BE2C (cell line): Measurements from ENCODE around the gene NT5DC1.

Experiments used
- DNase-seq: peaks from one replicate; pipeline ENCODE4 v3.0.0-alpha.2; 2020
- H3K27me3 ChIP-seq: fragments of 250-450 bp; sonication (Bioruptor Pico); 2 replicates; pipeline ENCODE4 v1.5.1; 2020; ENCODE audit warnings: mild to moderate bottlenecking
- H3K36me3 ChIP-seq: fragments of 250-450 bp; sonication (Bioruptor Pico); 2 replicates; pipeline ENCODE4 v1.5.1; 2020; ENCODE audit warnings: mild to moderate bottlenecking
- H3K4me1 ChIP-seq: fragments of 250-450 bp; sonication (Bioruptor Pico); 2 replicates; pipeline ENCODE4 v1.5.1; 2020
- H3K4me3 ChIP-seq: 2 replicates; pipeline ENCODE4 v1.5.1; 2011; ENCODE audit warnings: low read depth, low read length
- H3K9me3 ChIP-seq: fragments of 250-450 bp; sonication (Bioruptor Pico); 2 replicates; pipeline ENCODE4 v1.5.1; 2020
- TF ChIP-seq, protein P1 (sequence below): IDR thresholded peaks from 2 replicates; pipeline ENCODE4 v1.5.1; 2012; ENCODE audit warnings: mild to moderate bottlenecking, low read depth, low read length

The NT5DC1 gene

GRCh38 chr6:116176596-116176995, 75.9 kb downstream of the NT5DC1 start:
- Histone ChIP-seq H3K27me3 (no peaks in the 10 kb centered on the region), H3K4me1 (no peaks in the 10 kb centered on the region), H3K9me3 (no peaks in the 10 kb centered on the region; the same call in 1 of the 2 replicates), H3K36me3 (no peaks in the 10 kb centered on the region), H3K4me3 (no peak overlapping the region)
- no peak for DNase-seq
- TF ChIP-seq, protein P1, sequence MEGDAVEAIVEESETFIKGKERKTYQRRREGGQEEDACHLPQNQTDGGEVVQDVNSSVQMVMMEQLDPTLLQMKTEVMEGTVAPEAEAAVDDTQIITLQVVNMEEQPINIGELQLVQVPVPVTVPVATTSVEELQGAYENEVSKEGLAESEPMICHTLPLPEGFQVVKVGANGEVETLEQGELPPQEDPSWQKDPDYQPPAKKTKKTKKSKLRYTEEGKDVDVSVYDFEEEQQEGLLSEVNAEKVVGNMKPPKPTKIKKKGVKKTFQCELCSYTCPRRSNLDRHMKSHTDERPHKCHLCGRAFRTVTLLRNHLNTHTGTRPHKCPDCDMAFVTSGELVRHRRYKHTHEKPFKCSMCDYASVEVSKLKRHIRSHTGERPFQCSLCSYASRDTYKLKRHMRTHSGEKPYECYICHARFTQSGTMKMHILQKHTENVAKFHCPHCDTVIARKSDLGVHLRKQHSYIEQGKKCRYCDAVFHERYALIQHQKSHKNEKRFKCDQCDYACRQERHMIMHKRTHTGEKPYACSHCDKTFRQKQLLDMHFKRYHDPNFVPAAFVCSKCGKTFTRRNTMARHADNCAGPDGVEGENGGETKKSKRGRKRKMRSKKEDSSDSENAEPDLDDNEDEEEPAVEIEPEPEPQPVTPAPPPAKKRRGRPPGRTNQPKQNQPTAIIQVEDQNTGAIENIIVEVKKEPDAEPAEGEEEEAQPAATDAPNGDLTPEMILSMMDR = no peak

DNA sequence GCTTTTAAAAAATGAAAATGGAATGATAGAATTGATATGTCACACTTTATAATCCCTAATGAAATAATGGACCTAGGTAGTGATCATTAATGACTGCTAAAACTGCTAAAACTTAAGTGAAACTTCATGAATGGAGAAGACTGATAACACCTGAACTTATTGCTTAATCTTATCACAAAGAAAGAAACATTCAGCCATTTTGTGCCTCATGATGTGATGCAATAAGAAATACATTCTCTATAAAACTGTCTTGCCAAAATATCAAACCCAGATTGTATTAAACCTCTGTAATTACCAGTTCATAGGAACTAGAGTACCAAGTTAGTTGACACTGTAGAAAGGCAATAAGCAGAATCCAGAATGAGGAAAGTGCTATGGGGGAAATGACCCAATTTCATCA, 79.7 kb downstream of the NT5DC1 start:
- TF ChIP-seq, protein P1 = no peak
- H3K9me3 ChIP-seq = no peaks in the 10 kb centered on the region
- no peaks in the 10 kb centered on the region for H3K4me1 ChIP-seq
- no peaks in the 10 kb centered on the region for H3K36me3 ChIP-seq
- DNase-seq = no peak
- no peak overlapping the region for H3K4me3 ChIP-seq
- H3K27me3 ChIP-seq = no peaks in the 10 kb centered on the region

DNA sequence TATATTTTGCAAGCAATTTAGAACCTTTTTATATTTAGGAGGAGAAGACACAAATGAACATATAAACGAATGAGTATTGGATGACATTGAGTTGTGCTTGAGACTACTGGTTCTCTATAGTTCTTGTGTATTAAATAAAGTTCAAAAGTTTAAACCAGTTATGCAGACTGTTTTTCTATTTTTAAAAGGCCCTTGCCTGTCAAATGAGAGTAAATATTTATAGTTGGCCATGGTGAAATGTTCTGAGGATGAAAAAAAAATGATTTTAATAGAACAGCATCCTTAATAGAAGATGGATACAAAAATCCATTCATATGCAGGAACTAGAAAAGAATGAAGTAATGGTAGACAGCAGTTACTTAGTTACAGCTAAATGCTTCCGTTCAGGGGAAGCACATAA, 88.8 kb downstream of the NT5DC1 start:
- H3K4me1 ChIP-seq = no peaks in the 10 kb centered on the region
- H3K36me3 ChIP-seq = no peaks in the 10 kb centered on the region
- TF ChIP-seq, protein P1 = no peak
- H3K4me3 ChIP-seq = no peak overlapping the region
- DNase-seq = no peak
- H3K27me3 ChIP-seq = no peaks in the 10 kb centered on the region
- no peaks in the 10 kb centered on the region for H3K9me3 ChIP-seq

DNA sequence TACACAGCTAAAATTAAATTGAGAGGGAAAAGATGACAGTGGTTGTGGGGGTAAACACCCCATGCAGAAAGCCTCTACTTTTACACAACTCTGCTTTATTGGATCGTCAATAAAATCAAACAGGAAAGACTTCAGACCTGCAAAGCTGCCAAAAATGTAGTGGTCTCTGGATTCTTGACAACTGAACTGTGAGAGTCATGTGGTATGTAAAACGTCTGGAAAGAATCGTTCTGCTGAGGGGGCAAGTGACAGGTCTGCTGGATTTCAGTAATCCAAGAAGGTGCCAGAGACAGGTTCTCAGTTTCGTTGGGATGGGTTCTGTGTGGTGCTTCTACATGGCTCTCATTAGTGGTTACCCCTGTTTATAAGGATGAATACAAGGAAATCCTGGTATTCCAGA, 89.9 kb downstream of the NT5DC1 start:
- no peaks in the 10 kb centered on the region for H3K9me3 ChIP-seq
- TF ChIP-seq, protein P1 = no peak
- H3K27me3 ChIP-seq = no peaks in the 10 kb centered on the region
- no peak for DNase-seq
- H3K36me3 ChIP-seq = no peaks in the 10 kb centered on the region
- H3K4me3 ChIP-seq = no peak overlapping the region
- no peaks in the 10 kb centered on the region for H3K4me1 ChIP-seq

- no peak overlapping the region for H3K4me3 ChIP-seq
- no peaks in the 10 kb centered on the region for H3K9me3 ChIP-seq
- DNase-seq = no peak
- TF ChIP-seq, protein P1 = no peak
- no peaks in the 10 kb centered on the region for H3K4me1 ChIP-seq
- no peaks in the 10 kb centered on the region for H3K27me3 ChIP-seq
- no peaks in the 10 kb centered on the region for H3K36me3 ChIP-seq
These were observed 91.2 kb downstream of the NT5DC1 start for GRCh38 chr6:116191881-116192280.

GRCh38 chr6:116192786-116193185, 92.1 kb downstream of the NT5DC1 start:
- TF ChIP-seq, protein P1 = no peak
- H3K36me3 ChIP-seq = no peaks in the 10 kb centered on the region
- no peak overlapping the region for H3K4me3 ChIP-seq
- no peaks in the 10 kb centered on the region for H3K4me1 ChIP-seq
- no peak for DNase-seq
- H3K27me3 ChIP-seq = no peaks in the 10 kb centered on the region
- H3K9me3 ChIP-seq = no peaks in the 10 kb centered on the region
